Measurements from ENCODE around the gene SGCD. TPM values are rescaled to one million over a fixed set of nuclear protein-coding genes. Genes with fewer than 3 reads are reported as not detected.

SGCD gene
- total RNA-seq, 2 experiments from 2014 or later = not detected

GRCh38 chr5:156475182-156476157 lies 148.5 kb downstream of the SGCD start:
- H3K9me3 Mint-ChIP-seq = peaks cover 2% of the 10 kb centered on the region
- no peak overlapping the region for H3K27ac Mint-ChIP-seq
- ATAC-seq (peak; percentile 28), DNase-seq (no peak)
- POLR2A ChIA-PET = interaction anchor here (1.4 kb wide), 1 partner anchor 10 kb away, joined by 3 read pairs; no protein-coding TSS in a partner anchor
- peaks cover 3% of the 10 kb centered on the region for H3K4me1 Mint-ChIP-seq (ENCODE audit: low read depth)
- H3K27me3 Mint-ChIP-seq = peaks cover 10% of the 10 kb centered on the region
- no peak overlapping the region for H3K4me3 Mint-ChIP-seq
- no peaks in the 10 kb centered on the region for H3K36me3 Mint-ChIP-seq (ENCODE audit: low read depth)
- CTCF ChIA-PET = no interaction called here
- no peak for TF ChIP-seq CTCF (IDR thresholded peaks at IDR 0.05)
- intact Hi-C loops (cut with micrococcal nuclease) = no loop called here

GRCh38 chr5:156476158-156476551 lies 149.2 kb downstream of the SGCD start:
- DNase-seq (no peak), ATAC-seq (no peak)
- POLR2A ChIA-PET = interaction anchor here (1.4 kb wide), 1 partner anchor 9 kb away, joined by 3 read pairs; no protein-coding TSS in a partner anchor
- intact Hi-C loops (cut with micrococcal nuclease) = no loop called here
- H3K36me3 Mint-ChIP-seq (ENCODE audit: low read depth) = no peaks in the 10 kb centered on the region
- CTCF ChIA-PET = no interaction called here
- no peak for TF ChIP-seq CTCF (IDR thresholded peaks at IDR 0.05)
- H3K9me3 Mint-ChIP-seq = peaks cover 2% of the 10 kb centered on the region
- H3K4me1 Mint-ChIP-seq (ENCODE audit: low read depth) = peaks cover 3% of the 10 kb centered on the region
- no peak overlapping the region for H3K27ac Mint-ChIP-seq
- peaks cover 11% of the 10 kb centered on the region for H3K27me3 Mint-ChIP-seq
- H3K4me3 Mint-ChIP-seq = no peak overlapping the region

DNA sequence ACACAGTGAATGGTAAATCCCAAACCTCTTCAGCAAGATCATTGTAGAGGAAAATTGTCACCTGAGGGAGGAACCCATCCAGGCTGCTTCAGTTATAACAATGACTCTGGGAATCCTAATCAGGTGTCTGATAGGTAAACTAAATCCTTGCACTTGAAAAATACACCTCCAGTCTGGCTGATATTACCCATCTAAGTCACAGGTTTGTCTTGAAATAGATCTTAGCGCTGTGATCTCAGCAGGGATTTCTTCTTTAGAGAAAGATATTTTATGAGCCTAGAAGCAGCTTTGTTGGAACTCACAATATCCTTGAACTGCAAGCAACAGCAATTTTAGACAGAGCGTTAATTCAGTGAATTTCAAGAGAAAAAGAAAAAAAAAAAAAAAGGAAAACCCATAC lies 149.7 kb downstream of the SGCD start:
- ATAC-seq = no peak
- H3K4me1 Mint-ChIP-seq (ENCODE audit: low read depth) = peaks cover 3% of the 10 kb centered on the region
- intact Hi-C loops (cut with micrococcal nuclease) = no loop called here
- no peak for DNase-seq
- no peak overlapping the region for H3K27ac Mint-ChIP-seq
- H3K36me3 Mint-ChIP-seq (ENCODE audit: low read depth) = no peaks in the 10 kb centered on the region
- no peak for TF ChIP-seq CTCF (IDR thresholded peaks at IDR 0.05)
- peaks cover 11% of the 10 kb centered on the region for H3K27me3 Mint-ChIP-seq
- H3K9me3 Mint-ChIP-seq = peaks cover 2% of the 10 kb centered on the region
- no peak overlapping the region for H3K4me3 Mint-ChIP-seq
- ChIA-PET POLR2A (interaction anchor here (1.4 kb wide), 1 partner anchor 9 kb away, joined by 3 read pairs; no protein-coding TSS in a partner anchor), CTCF (no interaction called here)

DNA sequence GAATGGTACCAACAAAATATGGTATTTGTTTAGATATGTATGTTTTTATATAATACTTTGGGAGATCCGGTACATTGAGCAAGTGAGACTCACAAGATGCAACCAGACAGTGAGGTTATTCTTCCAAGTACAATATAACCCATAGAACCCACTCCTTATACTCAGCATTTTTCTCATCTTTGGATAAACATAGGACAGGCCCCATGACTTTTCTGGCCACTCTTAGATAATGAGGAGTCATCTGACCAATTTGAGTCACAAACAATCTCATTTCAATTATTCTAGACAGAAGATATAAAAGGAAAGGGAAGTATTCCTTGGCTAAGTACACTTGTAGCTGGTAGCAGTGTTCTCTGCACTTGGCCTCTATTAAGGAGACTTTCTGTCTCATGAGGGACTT lies 150.2 kb downstream of the SGCD start:
- H3K36me3 Mint-ChIP-seq (ENCODE audit: low read depth) = no peaks in the 10 kb centered on the region
- ATAC-seq (no peak), DNase-seq (no peak)
- TF ChIP-seq CTCF (IDR thresholded peaks at IDR 0.05) = no peak
- ChIA-PET POLR2A (no interaction called here), CTCF (no interaction called here)
- H3K4me3 Mint-ChIP-seq = no peak overlapping the region
- intact Hi-C loops (cut with micrococcal nuclease) = no loop called here
- H3K4me1 Mint-ChIP-seq (ENCODE audit: low read depth) = no peaks in the 10 kb centered on the region
- no peaks in the 10 kb centered on the region for H3K9me3 Mint-ChIP-seq
- H3K27me3 Mint-ChIP-seq = peaks cover 10% of the 10 kb centered on the region
- no peak overlapping the region for H3K27ac Mint-ChIP-seq

DNA sequence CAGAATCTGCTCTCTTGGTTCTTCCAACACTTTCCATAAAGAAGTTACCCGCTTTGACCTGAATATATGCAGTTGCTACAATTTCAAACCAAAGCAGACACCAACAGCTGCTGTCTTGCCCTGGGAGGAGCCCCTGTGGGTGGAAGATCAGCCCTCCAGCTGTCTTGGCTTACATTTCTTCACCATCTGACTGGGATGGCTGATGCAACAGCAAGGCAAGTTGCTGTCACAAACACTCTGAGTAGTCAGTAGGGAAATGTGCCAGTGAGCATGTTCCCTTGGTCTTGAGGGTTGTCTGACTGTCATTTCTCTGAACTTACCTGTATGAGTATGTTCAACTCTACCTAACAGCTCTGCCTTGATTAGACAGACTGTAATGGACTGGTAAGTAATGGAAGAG lies 152.9 kb downstream of the SGCD start:
- intact Hi-C loops (cut with micrococcal nuclease) = no loop called here
- H3K27ac Mint-ChIP-seq = peak overlapping the region; percentile 55
- POLR2A ChIA-PET = no interaction called here

More for the DNA sequence above, 152.9 kb downstream of the SGCD start:
- no peak for TF ChIP-seq CTCF (IDR thresholded peaks at IDR 0.05)
- Mint-ChIP-seq H3K27me3 (peaks cover 10% of the 10 kb centered on the region), H3K9me3 (no peaks in the 10 kb centered on the region), H3K36me3 (ENCODE audit: low read depth) (no peaks in the 10 kb centered on the region), H3K4me3 (no peak overlapping the region), H3K4me1 (ENCODE audit: low read depth) (no peaks in the 10 kb centered on the region)
- ATAC-seq (peak; percentile 77), DNase-seq (peak; percentile 52)
- CTCF ChIA-PET = interaction anchor here (1.1 kb wide), 1 partner anchor 11 kb away, joined by 3 read pairs; no protein-coding TSS in a partner anchor

Data from activated CD8-positive, alpha-beta T cell treated with anti-CD3 and anti-CD28 coated beads for 36 hours (primary cell).